ENCODE data around the gene MTCL1.

DNA sequence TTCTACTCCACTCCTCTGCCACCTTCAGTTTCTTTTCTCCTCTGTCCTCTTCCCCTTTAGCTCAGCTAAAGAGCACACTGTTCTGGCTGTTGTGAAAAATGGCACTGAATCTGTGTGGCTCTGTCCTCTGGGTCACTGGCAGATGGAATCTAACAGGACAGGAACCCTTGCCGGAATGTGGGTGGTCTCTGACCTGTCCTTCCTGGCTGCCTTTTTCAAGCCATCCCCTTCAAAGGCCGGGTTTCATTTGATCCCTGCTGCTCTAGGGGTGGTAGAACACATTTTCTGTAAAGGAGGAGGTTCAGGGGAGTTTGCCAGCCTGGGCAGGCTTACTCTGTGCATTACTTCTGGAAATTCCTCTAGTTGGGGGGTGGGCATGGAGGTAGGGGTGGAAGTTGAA, 29.9 kb downstream of the MTCL1 start:
- TF ChIP-seq, protein P1, sequence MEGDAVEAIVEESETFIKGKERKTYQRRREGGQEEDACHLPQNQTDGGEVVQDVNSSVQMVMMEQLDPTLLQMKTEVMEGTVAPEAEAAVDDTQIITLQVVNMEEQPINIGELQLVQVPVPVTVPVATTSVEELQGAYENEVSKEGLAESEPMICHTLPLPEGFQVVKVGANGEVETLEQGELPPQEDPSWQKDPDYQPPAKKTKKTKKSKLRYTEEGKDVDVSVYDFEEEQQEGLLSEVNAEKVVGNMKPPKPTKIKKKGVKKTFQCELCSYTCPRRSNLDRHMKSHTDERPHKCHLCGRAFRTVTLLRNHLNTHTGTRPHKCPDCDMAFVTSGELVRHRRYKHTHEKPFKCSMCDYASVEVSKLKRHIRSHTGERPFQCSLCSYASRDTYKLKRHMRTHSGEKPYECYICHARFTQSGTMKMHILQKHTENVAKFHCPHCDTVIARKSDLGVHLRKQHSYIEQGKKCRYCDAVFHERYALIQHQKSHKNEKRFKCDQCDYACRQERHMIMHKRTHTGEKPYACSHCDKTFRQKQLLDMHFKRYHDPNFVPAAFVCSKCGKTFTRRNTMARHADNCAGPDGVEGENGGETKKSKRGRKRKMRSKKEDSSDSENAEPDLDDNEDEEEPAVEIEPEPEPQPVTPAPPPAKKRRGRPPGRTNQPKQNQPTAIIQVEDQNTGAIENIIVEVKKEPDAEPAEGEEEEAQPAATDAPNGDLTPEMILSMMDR (IDR thresholded peaks at IDR 0.05) = no peak
- TF ChIP-seq POLR2A (IDR thresholded peaks at IDR 0.05) = no peak
